CD4-positive, alpha-beta T cell treated with Interleukin-15 for 1 hour (primary cell): ENCODE measurements around the gene GABRP.
"Not testable (repeated sequence)": the region's sequence is repeated elsewhere in the genome, so short reads cannot be mapped to it uniquely, and the experiment has no call there.

Experiments used
- DNase-seq: peaks from one replicate; pipeline ENCODE4 v3.0.0-alpha.2; 2020

The GABRP gene

GRCh38 chr5:170783498-170784247, at the start of gene GABRP:
GABRP (plus strand) TSS chr5:170783725; CDS start chr5:170788616, 4,891 bp downstream.
- DNase-seq = no peak

DNA sequence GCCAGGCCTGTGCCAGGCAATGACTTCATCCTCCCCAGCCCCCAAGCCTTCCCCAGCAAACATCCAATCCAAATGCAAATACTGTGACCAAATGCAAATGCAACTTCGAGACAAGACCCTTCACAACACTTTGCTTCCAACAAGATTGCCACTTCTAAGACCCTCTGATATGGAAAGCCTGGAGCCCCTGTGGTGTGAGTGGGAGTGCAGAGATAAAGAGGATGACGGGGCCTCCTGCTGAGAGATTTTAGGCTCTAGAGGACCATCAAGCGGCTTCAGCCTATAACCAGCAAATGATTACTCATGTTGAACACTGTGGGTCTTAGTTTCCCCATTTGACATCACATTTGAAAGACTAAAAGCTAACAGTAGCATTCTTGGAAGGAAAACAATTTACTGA, 46.6 kb upstream of the GABRP start:
- DNase-seq = no peak

DNA sequence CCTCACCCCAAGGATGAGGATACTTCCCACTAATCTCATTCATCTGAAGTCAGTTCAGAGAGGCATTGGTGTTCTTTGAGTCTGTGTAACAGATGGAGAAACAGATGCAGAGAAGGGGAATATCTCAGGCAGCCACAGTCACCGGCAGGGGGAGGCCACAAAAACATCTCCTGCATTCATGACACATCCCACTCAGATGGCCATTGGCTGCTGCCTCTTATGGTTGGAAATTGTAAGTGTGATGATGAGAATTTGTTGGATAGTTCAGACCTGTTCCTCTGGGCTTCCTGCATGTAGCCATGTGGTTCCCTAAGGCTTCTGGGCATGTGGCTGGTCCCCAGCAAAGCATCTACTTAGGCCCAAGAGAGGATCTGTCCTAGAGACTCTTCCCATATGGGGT, 45.9 kb upstream of the GABRP start:
- DNase-seq = no peak

DNA sequence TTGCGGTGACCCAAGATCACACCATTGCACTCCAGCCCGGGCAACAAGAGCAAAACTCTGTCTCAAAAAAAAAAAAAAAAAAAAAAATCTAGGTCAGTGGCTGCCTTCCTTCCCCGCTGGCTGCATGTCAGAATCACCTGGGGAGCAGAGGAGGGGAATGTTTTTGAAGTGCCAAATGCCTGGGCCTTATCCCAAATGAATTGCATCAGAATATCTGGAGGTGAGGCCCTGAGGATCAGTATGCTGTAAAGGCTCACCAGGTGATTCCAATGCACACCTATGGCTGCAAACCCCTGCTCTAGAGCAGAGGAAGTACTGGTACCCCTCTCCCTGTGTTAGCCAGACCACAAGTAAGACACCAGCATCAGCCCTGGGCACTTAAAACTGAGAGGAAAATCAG, 44.7 kb upstream of the GABRP start:
- no peak for DNase-seq

DNA sequence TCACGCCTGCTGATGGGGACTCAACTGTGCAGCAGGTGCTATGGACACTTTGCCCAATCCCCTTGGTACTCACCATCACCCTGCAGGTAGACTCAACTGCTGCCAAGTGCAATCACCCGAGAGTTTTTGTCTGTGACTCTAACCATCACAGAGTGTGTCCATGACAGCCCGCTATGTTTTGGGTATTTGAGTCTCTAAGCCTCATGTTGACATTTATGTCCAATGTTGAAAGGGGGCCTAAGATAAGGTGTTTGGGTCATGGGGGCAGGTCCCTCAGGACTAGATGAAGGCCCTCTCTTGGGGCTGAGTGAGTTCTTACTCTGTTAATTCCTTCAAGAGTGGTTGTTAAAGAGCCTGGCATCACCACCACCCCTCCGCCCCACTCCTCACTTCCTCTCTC, 44.1 kb upstream of the GABRP start:
- no peak for DNase-seq

GRCh38 chr5:170740551-170741205, 42.8 kb upstream of the GABRP start:
- no peak for DNase-seq

DNA sequence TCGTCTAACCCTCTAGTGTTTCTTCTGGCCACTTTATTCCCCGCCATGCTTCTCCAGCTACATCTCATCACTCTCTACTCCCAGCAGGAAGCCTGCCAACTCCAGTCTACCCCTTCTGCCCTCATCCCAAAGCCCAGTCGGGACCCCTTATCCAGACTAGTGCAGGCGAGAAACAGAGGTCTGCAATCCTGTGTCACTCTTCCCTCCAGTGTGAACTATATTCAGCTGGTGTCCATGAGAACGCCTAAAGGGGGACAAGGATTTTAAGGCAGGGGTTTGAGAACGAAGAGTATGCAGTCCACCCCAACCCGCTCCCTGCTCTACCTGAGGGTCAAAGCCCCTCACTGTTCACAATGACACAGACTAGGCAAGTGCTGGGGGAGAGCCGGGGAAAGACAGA, 41.7 kb upstream of the GABRP start:
- DNase-seq = no peak

GRCh38 chr5:170743876-170744212, 39.7 kb upstream of the GABRP start:
- no peak for DNase-seq

DNA sequence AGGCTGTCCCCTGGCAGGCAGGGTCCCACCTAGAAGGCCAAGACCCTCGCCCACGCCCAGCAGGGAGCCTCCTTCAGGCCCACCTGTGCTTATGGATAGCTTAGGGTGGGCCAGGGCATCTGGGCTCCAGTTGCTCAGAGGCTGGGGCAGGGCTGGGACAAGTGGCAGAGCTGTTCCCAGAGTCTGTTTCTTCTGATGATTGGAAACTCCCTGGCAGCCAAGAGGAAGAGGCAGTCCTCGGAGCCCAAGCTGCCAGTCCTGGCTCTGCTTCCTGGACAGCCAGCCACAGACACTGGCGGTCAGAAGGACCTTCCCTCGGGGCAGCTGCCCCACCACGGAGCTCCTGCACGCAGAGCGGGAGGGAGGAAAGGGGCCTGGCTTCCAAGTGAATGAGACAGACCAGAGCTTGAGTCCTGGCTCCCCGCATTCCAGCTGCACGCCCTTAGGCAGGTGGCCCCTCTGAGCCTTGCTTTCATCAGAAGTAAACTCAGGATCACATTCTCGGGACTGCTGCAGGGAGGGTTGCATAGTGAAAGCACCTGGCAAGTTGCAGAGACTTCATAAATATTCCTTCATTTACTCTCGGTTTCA, 37.9 kb upstream of the GABRP start:
- no peak for DNase-seq

GRCh38 chr5:170746075-170746960, 37.2 kb upstream of the GABRP start:
- no peak for DNase-seq

DNA sequence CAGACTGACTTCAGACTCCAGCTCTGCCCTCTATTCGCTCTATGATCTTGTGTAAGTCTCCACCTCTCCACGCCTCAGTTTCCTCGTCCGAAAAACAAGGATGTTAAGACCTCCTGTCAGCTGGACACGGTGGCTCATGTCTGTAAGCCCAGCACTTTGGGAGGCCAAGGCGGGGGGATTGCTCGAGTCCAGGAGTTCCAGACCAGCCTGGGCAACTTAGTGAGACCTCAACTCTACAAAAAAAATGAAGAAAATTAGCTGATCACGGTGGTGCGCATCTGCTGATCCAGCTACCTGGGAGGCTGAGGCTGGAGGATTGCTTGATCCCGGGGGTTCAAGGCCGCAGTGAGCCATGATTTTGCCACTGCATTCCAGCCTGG, 36.6 kb upstream of the GABRP start:
- DNase-seq = no peak

GRCh38 chr5:170747357-170747756, 36.2 kb upstream of the GABRP start:
- no peak for DNase-seq

- DNase-seq = no peak
Measured at GRCh38 chr5:170747851-170748250, 35.7 kb upstream of the GABRP start.

DNA sequence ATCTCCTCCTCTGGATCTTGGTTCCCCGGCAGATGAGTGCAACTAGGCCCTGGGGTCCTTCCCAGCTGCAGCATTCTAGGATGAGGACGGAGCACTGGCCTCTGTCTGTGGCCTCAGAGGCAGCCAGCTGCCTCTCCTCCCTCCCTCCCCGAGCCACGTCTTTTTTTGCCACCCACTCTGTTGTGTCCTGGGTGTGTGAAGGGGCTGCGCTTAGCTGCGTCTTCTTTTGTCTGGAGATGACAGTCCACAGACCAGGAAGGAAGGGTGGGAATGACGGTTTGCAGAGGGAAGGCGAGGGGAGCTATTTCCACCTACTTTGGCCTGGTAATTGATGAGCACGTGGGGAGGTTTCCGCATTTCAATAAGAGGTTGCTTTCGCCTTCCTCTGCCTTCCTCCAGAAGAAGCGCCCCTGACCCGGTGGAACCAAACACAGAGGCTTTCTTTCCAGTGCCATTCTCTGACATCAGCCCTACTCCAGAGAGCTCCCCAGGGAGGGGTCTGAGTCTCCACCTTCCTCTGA, 34.5 kb upstream of the GABRP start:
- no peak for DNase-seq

DNA sequence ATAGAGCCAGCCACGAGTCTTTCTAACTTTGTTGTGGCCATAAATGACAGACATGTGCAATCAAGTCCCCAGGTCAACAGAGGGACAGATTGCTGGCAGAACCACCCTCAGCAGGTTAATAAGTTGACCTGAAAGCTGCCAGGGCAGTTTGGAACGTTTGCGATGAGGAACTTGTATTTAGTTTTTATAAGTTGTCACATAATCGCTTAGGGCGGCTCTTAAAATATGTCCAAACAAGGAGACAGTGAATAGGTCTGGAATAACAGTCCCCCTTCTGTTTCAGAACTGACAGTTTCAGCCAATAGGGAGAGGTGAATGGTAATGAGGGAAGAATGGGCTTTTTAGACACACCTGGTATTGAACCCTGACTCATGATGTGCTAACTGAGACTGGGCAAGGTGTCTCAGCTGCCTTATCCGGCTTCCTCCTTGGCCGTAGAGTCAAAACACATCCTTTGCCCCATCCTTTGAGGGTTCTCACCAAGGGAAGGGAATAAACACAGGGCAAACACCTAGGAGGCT, 33.6 kb upstream of the GABRP start:
- no peak for DNase-seq

GRCh38 chr5:170750791-170751190, 32.7 kb upstream of the GABRP start:
- DNase-seq = no peak

GRCh38 chr5:170751631-170752030, 31.9 kb upstream of the GABRP start:
- no peak for DNase-seq

DNA sequence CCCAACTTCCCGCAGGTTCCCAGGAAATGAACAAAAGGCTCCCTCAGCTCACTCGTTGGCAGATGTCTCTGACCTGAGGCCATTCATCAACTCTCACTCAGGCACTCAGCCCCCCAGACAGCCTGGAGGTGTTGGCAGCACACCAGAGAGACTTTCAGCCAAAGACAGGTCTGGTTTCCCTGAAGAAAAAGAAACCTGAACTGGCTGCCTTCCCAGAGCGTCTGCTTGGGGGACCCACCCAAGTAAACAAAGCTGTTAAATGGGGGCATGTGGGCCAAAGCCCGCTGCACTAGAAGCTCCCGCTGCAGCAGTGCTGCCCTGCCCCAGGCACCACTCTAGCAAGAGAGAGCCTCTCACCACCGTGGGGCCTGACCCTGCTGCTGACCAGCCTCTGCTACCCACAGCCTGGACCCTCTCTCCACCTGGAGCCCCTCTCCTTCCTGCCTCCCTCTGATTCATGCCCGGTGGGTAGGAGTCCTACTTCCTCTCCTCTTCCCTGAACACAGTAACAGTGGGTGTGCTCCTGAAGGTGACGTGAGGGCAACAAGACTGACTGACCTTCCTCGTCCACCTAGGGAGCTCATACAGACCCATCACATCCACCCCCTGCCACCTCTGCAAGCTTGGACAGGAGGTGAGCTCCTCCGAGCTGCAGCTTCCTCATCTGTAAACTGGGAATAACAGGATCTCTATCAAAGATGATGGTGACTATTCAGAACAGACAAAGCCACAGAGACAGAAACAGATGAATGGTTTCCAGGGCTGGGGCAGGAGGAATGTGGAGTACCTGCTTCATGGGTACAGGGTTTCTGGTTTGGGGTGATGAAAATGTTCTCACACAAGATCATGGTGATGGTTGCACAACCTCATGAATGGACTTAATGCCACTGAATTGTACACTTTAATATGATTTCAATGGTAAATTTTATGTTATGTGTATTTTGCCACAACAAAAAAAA, 31.0 kb upstream of the GABRP start:
- no peak for DNase-seq

DNA sequence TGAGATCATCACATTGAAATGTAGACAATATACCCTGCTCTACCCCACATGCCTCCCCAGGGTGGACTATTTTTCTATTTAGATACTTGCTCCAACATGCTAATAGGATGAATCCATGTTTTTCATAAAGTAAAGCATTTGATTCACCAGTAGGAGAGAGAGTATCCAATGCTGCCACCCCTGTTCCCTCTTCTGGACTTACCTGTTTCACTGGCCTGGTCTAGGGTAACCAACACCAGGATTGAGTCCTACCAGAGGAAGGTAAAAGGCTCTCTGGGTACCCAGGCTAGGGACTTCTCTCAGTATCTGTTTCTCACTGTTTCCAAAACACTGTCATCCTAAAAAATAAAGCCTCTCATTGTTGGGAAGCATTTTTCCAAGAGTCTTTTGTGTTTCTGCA, 30.2 kb upstream of the GABRP start:
- DNase-seq = no peak

DNA sequence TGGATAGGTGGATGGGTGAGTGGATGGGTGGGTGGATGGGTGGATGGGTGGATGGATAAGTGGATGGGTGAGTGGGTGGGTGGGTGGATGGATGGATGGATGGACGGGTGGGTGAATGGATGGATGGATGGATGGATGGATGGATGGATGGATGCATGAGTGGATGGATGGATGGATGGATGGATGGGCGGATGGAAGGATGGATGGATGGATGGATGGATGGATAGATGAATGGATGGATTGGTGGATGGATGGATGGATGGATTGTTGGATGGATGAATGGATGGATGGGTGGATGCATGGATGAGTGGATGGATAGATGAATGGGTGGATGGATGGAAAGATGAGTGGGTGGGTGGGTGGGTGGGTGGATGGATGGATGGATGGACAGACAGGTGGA, 29.0 kb upstream of the GABRP start:
- DNase-seq = not testable (repeated sequence)

DNA sequence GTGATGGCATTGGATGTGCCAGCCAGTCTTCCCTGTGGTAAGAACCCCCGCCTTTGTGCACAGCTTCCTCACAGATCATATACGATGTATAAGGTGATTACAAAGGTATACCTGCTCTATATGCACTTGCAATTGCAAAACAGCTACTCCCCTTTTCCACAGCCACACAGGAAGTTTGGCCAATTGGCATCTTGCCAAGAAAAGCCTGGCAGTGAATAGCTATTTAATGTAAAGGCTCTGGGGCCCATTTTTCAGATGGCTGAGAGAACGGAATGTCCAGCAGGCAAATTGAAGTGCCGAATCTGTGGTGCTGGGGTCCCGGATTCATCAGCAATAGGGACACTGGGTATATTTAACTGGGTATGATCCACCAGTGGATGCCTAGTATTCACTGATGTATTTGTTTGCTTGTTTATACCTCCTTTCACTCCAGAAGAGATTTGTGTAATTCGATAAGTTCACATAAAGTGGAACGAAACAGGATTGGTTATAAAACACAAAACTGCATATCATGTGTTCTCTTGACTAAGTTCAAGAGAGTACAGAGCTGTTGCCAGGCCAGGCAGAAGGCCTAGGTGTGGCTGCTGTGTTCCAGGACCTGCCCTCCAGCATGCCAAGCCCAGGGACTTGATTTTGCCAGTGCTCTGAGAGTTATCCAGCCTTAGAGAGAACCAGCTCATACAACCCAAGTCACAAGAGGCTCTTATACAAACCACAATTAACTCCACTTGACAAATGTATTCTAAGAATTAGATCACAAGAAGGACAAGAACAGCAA, 27.7 kb upstream of the GABRP start:
- DNase-seq = no peak
